A549 treated with CpdA at 1 μM for 4 hours (cell line): ENCODE data around the gene EFL1. TPM values are rescaled to one million over a fixed set of nuclear protein-coding genes. Genes with fewer than 3 reads are reported as not detected.

Experiments used
- total RNA-seq: library from RNA; stranded (reverse); fragments of 200-300 nt; extraction: Qiagen RNA extraction; gene quantifications from 5 replicates; pipeline ENCODE4 v1.2.3, GENCODE V29; 2022; ENCODE audit warnings: low read depth

The EFL1 gene
- total RNA-seq: 25.7 to 31.5 TPM (median 27.3 TPM) in 5 replicates

DNA sequence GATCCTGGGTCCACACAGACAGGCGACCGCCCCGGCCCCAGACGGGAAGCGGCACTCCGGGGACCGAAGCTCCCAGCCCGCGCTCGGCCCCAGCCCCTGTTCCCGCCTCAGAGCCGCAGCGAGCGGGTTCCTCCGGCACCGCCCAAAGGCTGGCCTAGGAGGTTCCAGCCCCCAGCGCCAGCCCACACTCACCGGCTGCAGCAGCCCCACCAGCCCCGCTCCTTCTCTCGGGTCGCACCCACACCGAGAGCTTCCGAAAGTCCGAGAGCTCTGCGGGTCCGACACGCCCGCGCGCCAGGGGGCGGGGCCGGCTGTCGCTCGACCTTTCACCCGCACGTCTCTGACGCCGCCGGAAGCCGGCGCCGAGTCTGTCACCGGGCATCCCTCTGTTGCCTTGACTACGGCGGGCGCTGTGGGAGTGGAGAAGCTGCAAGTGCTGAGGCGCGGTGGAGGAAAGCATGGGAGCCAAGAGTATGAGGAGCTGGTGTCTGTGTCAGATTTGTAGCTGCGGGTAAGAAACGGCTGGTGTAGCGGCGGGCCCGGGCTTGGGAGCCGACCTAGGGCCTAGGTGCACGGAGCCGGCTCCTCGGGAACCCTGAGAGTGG, at the start of gene EFL1, which contains the start of gene SAXO2:
EFL1 (minus strand) TSS at position 313 of the 605 bp plus-strand sequence. CDS start 956 bp downstream, outside the sequence.
SAXO2 (plus strand) TSS at position 397 of the 605 bp plus-strand sequence; CDS start at position 459, 62 bp downstream.

Other genes with a start within 250 kb of the EFL1 start
- 4.3 to 6.4 TPM (median 4.7 TPM) in 5 replicates for gene MEX3B, start 216.7 kb downstream of the EFL1 start, total RNA-seq
- 1.6 to 3.6 TPM (median 3.1 TPM) in 5 replicates for gene SAXO2, start 84 bp upstream of the EFL1 start, total RNA-seq
- 0.35 to 0.68 TPM (median 0.40 TPM) in 5 replicates for gene GOLGA6L10, start 86.7 kb upstream of the EFL1 start, total RNA-seq
- 2.7 to 3.4 TPM (median 3.0 TPM) in 5 replicates for gene GOLGA6L9, start 167.1 kb upstream of the EFL1 start, total RNA-seq